HepG2 (cell line): ENCODE data around the gene FAM174C. TPM values are rescaled to one million over a fixed set of nuclear protein-coding genes. Genes with fewer than 3 reads are reported as not detected.

Experiments
- ATAC-seq: fragments of 200-7000 bp; cut with Tn5 transposase; 3 replicates; pipeline ENCODE4 v1.9.1; 2020; ENCODE audit warnings: mild to moderate bottlenecking, moderate library complexity
- BruUV-seq: library from RNA; stranded (reverse); fragments of 400-500 nt; replicated peaks from 2 replicates; lab custom pipeline; 2021; lab: Mats Ljungman, UMichigan
- CTCF ChIA-PET: fragments of 300-600 bp; formaldehyde crosslinking; extraction: SDS; loops from one replicate; lab custom pipeline; 2021; ENCODE audit warnings: low total read pairs, inconsistent platforms, low intra/inter-chr PET ratio; lab: Yijun Ruan, JAX
- POLR2A ChIA-PET: fragments of 350-600 bp; sonication (Branson Sonifier 250); formaldehyde crosslinking; loops from one replicate; lab custom pipeline; 2020; ENCODE audit warnings: antibody characterized with exemption, inconsistent platforms; lab: Yijun Ruan, JAX
- DNase-seq: peaks from one replicate; pipeline ENCODE4 v3.0.0-alpha.2; 2015; ENCODE audit warnings: low spot score
- FAIRE-seq: peaks from 3 replicates; lab custom pipeline; 2011; peaks lifted over from hg19 to GRCh38; lab: Jason Lieb, UNC
- H2AFZ ChIP-seq: one replicate; pipeline ENCODE4 v1.6.1; 2011; ENCODE audit warnings: low read length, inconsistent platforms
- H3K27ac ChIP-seq: fragments of 300-600 bp; 3 replicates; pipeline ENCODE4 v1.8.0; 2011; ENCODE audit warnings: mixed run types, mild to moderate bottlenecking, mixed read lengths, low read length, inconsistent platforms; ENCODE audit not compliant: insufficient read depth; ENCODE audit errors: extremely low read length
- H3K27me3 ChIP-seq, 2 experiments: fragments of 200-600 bp in 1 of 2; 2 replicates in 1 of 2; 3 replicates in 1 of 2; pipeline versions ENCODE4 v1.6.0 to v1.8.0; 2011; ENCODE audit warnings: low read length in 2 of 2, mild to moderate bottlenecking in 2 of 2, moderate library complexity in 2 of 2, inconsistent platforms in 1 of 2; ENCODE audit not compliant: insufficient read depth in 2 of 2, control insufficient read depth in 1 of 2
- H3K36me3 ChIP-seq, 2 experiments: fragments of 200-600 bp in 1 of 2; replicated peaks in 1 of 2; 2 replicates in 1 of 2; 3 replicates in 1 of 2; pipeline versions ENCODE4 v1.5.1 to v1.8.0; 2011; ENCODE audit warnings: low read length in 2 of 2, inconsistent platforms in 1 of 2; ENCODE audit not compliant: insufficient read depth in 2 of 2, control insufficient read depth in 1 of 2
- H3K4me1 ChIP-seq: 2 replicates; pipeline ENCODE4 v1.5.1; 2012; ENCODE audit warnings: low read length, inconsistent platforms; ENCODE audit not compliant: insufficient read depth
- H3K4me2 ChIP-seq: 2 replicates; pipeline ENCODE4 v1.6.0; 2011; ENCODE audit warnings: low read depth, low read length, inconsistent platforms
- H3K4me3 ChIP-seq, 3 experiments: fragments of 200-600 bp in 1 of 3; sonication (generic), shearing (Covaris generic) in 1 of 3; replicated peaks in 1 of 3; 2 replicates each; pipeline ENCODE4 v1.5.1; 2011 to 2016; ENCODE audit warnings: low read length in 3 of 3, inconsistent platforms in 2 of 3, low read depth in 2 of 3, mild to moderate bottlenecking in 2 of 3, control low read depth in 1 of 3, mixed read lengths in 1 of 3; ENCODE audit not compliant: insufficient read depth in 1 of 3
- H3K79me2 ChIP-seq: one replicate; pipeline ENCODE4 v1.6.1; 2011; ENCODE audit warnings: low read length, inconsistent platforms; ENCODE audit not compliant: insufficient read depth
- H3K9ac ChIP-seq: 2 replicates; pipeline ENCODE4 v1.6.0; 2011; ENCODE audit warnings: mild to moderate bottlenecking, low read depth, low read length, inconsistent platforms; ENCODE audit not compliant: insufficient read depth
- H3K9me3 ChIP-seq: 2 replicates; pipeline ENCODE4 v1.5.1; 2012; ENCODE audit warnings: mild to moderate bottlenecking, low read length
- H4K20me1 ChIP-seq: 2 replicates; pipeline ENCODE4 v1.6.0; 2011; ENCODE audit warnings: inconsistent platforms, mild to moderate bottlenecking, low read length, moderate library complexity; ENCODE audit not compliant: insufficient read depth
- BHLHE40 ChIP-seq: IDR thresholded peaks from 2 replicates; pipeline ENCODE4 v1.6.1; 2011; ENCODE audit warnings: low read length, improper control_type of control experiment
- DNMT3B ChIP-seq: conservative IDR thresholded peaks from 2 replicates; pipeline ENCODE4 v1.6.1; 2016; ENCODE audit warnings: missing biosample characterization, control low read depth
- E2F5 ChIP-seq: sonication (generic); formaldehyde crosslinking; conservative IDR thresholded peaks from 2 replicates; pipeline ENCODE4 v1.4.0; 2020; ENCODE audit warnings: missing genetic modification reagents
- HOXD1 ChIP-seq: sonication (generic); formaldehyde crosslinking; IDR thresholded peaks from 2 replicates; pipeline ENCODE4 v1.5.0; 2020; ENCODE audit warnings: missing genetic modification reagents
- MAF1 ChIP-seq: sonication (generic); formaldehyde crosslinking; IDR thresholded peaks from 2 replicates; pipeline ENCODE4 v1.5.0; 2020; ENCODE audit warnings: missing genetic modification reagents, borderline replicate concordance
- MAFG ChIP-seq: sonication (generic); formaldehyde crosslinking; IDR thresholded peaks from 2 replicates; pipeline ENCODE4 v1.5.1; 2020; ENCODE audit warnings: mild to moderate bottlenecking, missing genetic modification reagents
- MBD4 ChIP-seq: IDR thresholded peaks from 2 replicates; pipeline ENCODE4 v1.6.1; 2012; ENCODE audit warnings: low read length, inconsistent platforms, borderline replicate concordance
- MXI1 ChIP-seq: IDR thresholded peaks from 3 replicates; pipeline ENCODE4 v1.6.1; 2012; ENCODE audit warnings: low read depth, low read length, inconsistent platforms, borderline replicate concordance
- RBM22 ChIP-seq: fragments of 200-400 bp; formaldehyde crosslinking; optimal IDR thresholded peaks from 2 replicates; pipeline ENCODE3; 2017; ENCODE audit warnings: mild to moderate bottlenecking, low read length, moderate library complexity
- RFX3 ChIP-seq: IDR thresholded peaks from 2 replicates; pipeline ENCODE4 v1.6.1; 2016; ENCODE audit warnings: missing biosample characterization, missing genetic modification reagents
- SCMH1 ChIP-seq: sonication (generic); formaldehyde crosslinking; IDR thresholded peaks from 2 replicates; pipeline ENCODE4 v1.9.0; 2021; ENCODE audit warnings: missing genetic modification reagents, mild to moderate bottlenecking, borderline replicate concordance
- SKI ChIP-seq: fragments of 450-650 bp; IDR thresholded peaks from one replicate; pipeline ENCODE4 v1.6.1; 2018; ENCODE audit warnings: mild to moderate bottlenecking; ENCODE audit not compliant: partially characterized antibody
- TBL1XR1 ChIP-seq: fragments of 150-350 bp; IDR thresholded peaks from 2 replicates; pipeline ENCODE4 v1.6.1; 2014; ENCODE audit warnings: borderline replicate concordance, low read length; ENCODE audit not compliant: partially characterized antibody
- TBP ChIP-seq: sonication (generic); formaldehyde crosslinking; IDR thresholded peaks from 2 replicates; pipeline ENCODE4 v1.5.0; 2020; ENCODE audit warnings: missing genetic modification reagents
- TEAD3 ChIP-seq: optimal IDR thresholded peaks from 2 replicates; pipeline ENCODE3; 2016; ENCODE audit warnings: borderline replicate concordance
- THAP11 ChIP-seq: IDR thresholded peaks from 2 replicates; pipeline ENCODE4 v1.6.1; 2016; ENCODE audit warnings: missing biosample characterization, missing genetic modification reagents
- ZBTB7B ChIP-seq: sonication (generic); formaldehyde crosslinking; IDR thresholded peaks from 2 replicates; pipeline ENCODE4 v1.4.0; 2020; ENCODE audit warnings: missing genetic modification reagents
- ZEB1 ChIP-seq: IDR thresholded peaks from 2 replicates; pipeline ENCODE4 v1.6.1; 2012; ENCODE audit warnings: mild to moderate bottlenecking, low read depth, inconsistent platforms; ENCODE audit not compliant: insufficient replicate concordance
- ZFY ChIP-seq: sonication (generic); formaldehyde crosslinking; IDR thresholded peaks from 2 replicates; pipeline ENCODE4 v1.4.0; 2020; ENCODE audit warnings: missing genetic modification reagents
- ZNF12 ChIP-seq: sonication (generic); formaldehyde crosslinking; IDR thresholded peaks from 2 replicates; pipeline ENCODE4 v1.5.0; 2020; ENCODE audit warnings: missing genetic modification reagents
- ZNF232 ChIP-seq: sonication (generic); formaldehyde crosslinking; IDR thresholded peaks from 2 replicates; pipeline ENCODE4 v1.4.0; 2020; ENCODE audit warnings: missing genetic modification reagents, borderline replicate concordance
- ZNF264 ChIP-seq: sonication (generic); formaldehyde crosslinking; IDR thresholded peaks from 2 replicates; pipeline ENCODE4 v1.4.0; 2020; ENCODE audit warnings: missing genetic modification reagents
- ZNF331 ChIP-seq: sonication (generic); formaldehyde crosslinking; IDR thresholded peaks from 2 replicates; pipeline ENCODE4 v1.4.0; 2020; ENCODE audit warnings: missing genetic modification reagents
- WGBS: methylation state at CpG from one replicate; pipeline ENCODE4 v1.1.6; 2017; ENCODE audit warnings: low lambda C conversion rate; 5-methylcytosine and 5-hydroxymethylcytosine counted together
- in situ Hi-C: cut with HindIII; loops from 2 replicates; pipeline ENCODE4 v1.10.0; 2017; ENCODE audit warnings: low pct_unique_long_range_greater_than_20kb; ENCODE audit not compliant: extremely low pct_ligation_motif_present
- intact Hi-C: fragments of 100-400 bp; cut with micrococcal nuclease; formaldehyde crosslinking; loops from one replicate; pipeline ENCODE4 v1.10.0; 2022; ENCODE audit not compliant: unreplicated experiment
- polyA plus RNA-seq, 8 experiments: library from polyadenylated mRNA; depleted of rRNA in 3 of 8; stranded (reverse) in 7 of 8; unstranded in 1 of 8; fragments of >200 nt; fragmentation: Illumina TruSeq in 4 of 8; extraction: Trizol in 4 of 8; gene quantifications; 2 replicates each; pipeline versions ENCODE4 v1.2.1 to v1.2.3, GENCODE V29; 2011 to 2016; ENCODE audit warnings: low read depth in 4 of 8, missing spikeins in 1 of 8, mixed read lengths in 1 of 8; ENCODE audit not compliant: insufficient read depth in 1 of 8
- total RNA-seq, 5 experiments: library from RNA; depleted of rRNA; stranded (reverse); fragments of >200 nt; fragmentation: Illumina TruSeq; extraction: Trizol; gene quantifications; 2 replicates each; pipeline ENCODE4 v1.2.3, GENCODE V29; 2016; ENCODE audit warnings: low read depth in 1 of 5
- TF ChIP-seq, protein P1 (sequence below): sonication (generic); formaldehyde crosslinking; conservative IDR thresholded peaks from 2 replicates; pipeline ENCODE4 v1.8.1; 2023; ENCODE audit warnings: missing genetic modification reagents

FAM174C gene
- total and polyA plus RNA-seq, 2 of the 13 experiments (the other 11 are each of a cell fraction or from before 2014, with no cell fraction given): 19.5 to 31.3 TPM

GRCh38 chr19:1264801-1265614 lies 10.3 kb upstream of the FAM174C start:
- FAIRE-seq (peak; percentile 60), DNase-seq (peak; percentile 84), ATAC-seq (peak; percentile 32)
- ChIA-PET CTCF (interaction anchor here (3.8 kb wide), 1 partner anchor 21 kb away, joined by 60 read pairs; no protein-coding TSS in a partner anchor), POLR2A (interaction anchor here (0.6 to 12.8 kb wide), 5 partner anchors 9 to 237 kb away, joined by 3 to 668 read pairs (median 24); partner anchors contain the start of genes ATP5F1D, FAM174C and MIDN)
- no peaks in the 10 kb centered on the region for H3K36me3 ChIP-seq
- H3K4me3 ChIP-seq: peak overlapping the region; percentile 9 to 90 (median 9); a peak in 4 of 6 replicates
- H4K20me1 ChIP-seq: peaks cover 5% of the 10 kb centered on the region; the same call in 1 of the 2 replicates
- peaks cover 67% of the 10 kb centered on the region for H3K4me1 ChIP-seq
- intact Hi-C loops: no loop called here
- peak overlapping the region; percentile 56 for H3K9ac ChIP-seq
- no peaks in the 10 kb centered on the region for H3K9me3 ChIP-seq
- peak overlapping the region; percentile 82 for H3K27ac ChIP-seq
- peaks cover 11% of the 10 kb centered on the region for H3K79me2 ChIP-seq
- in situ Hi-C loops: no loop called here
- no peak overlapping the region for H2AFZ ChIP-seq
- peak overlapping the region; percentile 89 for H3K4me2 ChIP-seq
- no peaks in the 10 kb centered on the region for H3K27me3 ChIP-seq
- WGBS: 27% methylated on average over 15 of the region's 26 CpGs
- no TSS peak for BruUV-seq
- peak; percentile 69 for TF ChIP-seq THAP11
- TF ChIP-seq MAF1: 0 out of 2 replicates have a peak, but pooled peaks have one; percentile 26
- TF ChIP-seq RFX3 (CRISPR knock-in tag): 0 out of 2 replicates have a peak, but pooled peaks have one; percentile 9
- TF ChIP-seq DNMT3B (CRISPR knock-in tag): no peak
- peak; percentile 87 for TF ChIP-seq SKI
- TF ChIP-seq RBM22: no peak
- TF ChIP-seq ZBTB7B: peak; percentile 72
- TF ChIP-seq ZNF232 (CRISPR knock-in tag): no peak; the same call in 1 of the 2 replicates
- TF ChIP-seq ZNF12: peak; percentile 60; the same call in 1 of the 2 replicates
- no peak for TF ChIP-seq TBP (CRISPR knock-in tag)
- TF ChIP-seq ZNF331: peak; percentile 40; the same call in 1 of the 2 replicates
- TF ChIP-seq ZEB1: peak; percentile 78
- no peak for TF ChIP-seq MAFG
- TF ChIP-seq TBL1XR1: peak; percentile 17
- peak; percentile 71 for TF ChIP-seq ZFY
- no peak for TF ChIP-seq SCMH1 (CRISPR knock-in tag)
- TF ChIP-seq, protein P1, sequence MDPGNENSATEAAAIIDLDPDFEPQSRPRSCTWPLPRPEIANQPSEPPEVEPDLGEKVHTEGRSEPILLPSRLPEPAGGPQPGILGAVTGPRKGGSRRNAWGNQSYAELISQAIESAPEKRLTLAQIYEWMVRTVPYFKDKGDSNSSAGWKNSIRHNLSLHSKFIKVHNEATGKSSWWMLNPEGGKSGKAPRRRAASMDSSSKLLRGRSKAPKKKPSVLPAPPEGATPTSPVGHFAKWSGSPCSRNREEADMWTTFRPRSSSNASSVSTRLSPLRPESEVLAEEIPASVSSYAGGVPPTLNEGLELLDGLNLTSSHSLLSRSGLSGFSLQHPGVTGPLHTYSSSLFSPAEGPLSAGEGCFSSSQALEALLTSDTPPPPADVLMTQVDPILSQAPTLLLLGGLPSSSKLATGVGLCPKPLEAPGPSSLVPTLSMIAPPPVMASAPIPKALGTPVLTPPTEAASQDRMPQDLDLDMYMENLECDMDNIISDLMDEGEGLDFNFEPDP (CRISPR knock-in tag): no peak
- peak; percentile 66; the same call in 1 of the 3 replicates for TF ChIP-seq MXI1
- 0 out of 2 replicates have a peak, but pooled peaks have one; percentile 13 for TF ChIP-seq ZNF264
- no peak for TF ChIP-seq MBD4
- peak; percentile 59 for TF ChIP-seq BHLHE40
- peak; percentile 97 for TF ChIP-seq TEAD3
- no peak for TF ChIP-seq HOXD1 (CRISPR knock-in tag)
- 0 out of 2 replicates have a peak, but pooled peaks have one; percentile 33 for TF ChIP-seq E2F5 (CRISPR knock-in tag)
